GM12873 (cell line): ENCODE results near the gene C1orf210.

Source experiments
- CTCF ChIP-seq: IDR thresholded peaks from 2 replicates; pipeline ENCODE4 v1.5.1; 2012; ENCODE audit warnings: low read depth, mild to moderate bottlenecking, moderate library complexity, low read length, control low read depth; ENCODE audit not compliant: insufficient read depth; ENCODE audit errors: missing control alignments

The C1orf210 gene

GRCh38 chr1:43285269-43285990 lies at the start of gene C1orf210:
C1orf210 (minus strand) TSS chr1:43285581; CDS start chr1:43283270, 2,311 bp downstream.
- TF ChIP-seq CTCF = no peak

DNA sequence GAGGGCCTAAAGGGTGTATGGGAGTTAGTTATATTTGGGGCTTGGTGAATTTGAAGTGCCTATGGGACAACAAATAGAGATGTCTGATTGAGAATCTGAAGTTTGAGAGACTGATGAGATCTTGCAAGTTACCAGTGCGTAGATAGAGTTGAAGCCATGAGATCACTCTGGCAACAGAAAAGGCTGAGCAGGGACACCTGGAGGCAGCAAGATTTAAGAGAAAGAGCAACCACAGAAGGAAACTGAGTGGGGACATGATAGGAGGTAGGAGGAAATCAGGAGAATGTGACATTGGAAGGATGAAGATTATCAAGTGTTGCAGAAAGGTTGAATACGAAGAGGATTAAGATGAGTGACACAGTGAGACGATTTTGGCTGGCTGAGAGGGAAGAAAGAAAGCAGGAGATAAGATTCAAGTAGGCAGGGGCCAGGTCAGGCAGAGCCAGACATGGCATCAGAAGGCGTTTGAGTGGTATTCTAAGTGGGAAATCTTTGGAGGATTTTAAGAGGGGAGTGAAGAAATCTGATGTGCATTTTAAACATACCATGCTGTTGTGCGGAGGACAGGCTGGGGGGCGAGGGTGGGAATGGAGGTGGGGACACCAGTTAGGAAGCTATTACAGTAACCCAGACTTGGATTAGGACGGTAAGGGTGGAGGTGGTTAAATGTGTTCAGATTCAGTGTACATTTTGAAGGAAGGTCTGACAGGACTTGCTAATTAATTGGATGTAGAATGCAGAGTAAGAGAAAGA lies 49.2 kb upstream of the C1orf210 start:
- no peak for TF ChIP-seq CTCF

DNA sequence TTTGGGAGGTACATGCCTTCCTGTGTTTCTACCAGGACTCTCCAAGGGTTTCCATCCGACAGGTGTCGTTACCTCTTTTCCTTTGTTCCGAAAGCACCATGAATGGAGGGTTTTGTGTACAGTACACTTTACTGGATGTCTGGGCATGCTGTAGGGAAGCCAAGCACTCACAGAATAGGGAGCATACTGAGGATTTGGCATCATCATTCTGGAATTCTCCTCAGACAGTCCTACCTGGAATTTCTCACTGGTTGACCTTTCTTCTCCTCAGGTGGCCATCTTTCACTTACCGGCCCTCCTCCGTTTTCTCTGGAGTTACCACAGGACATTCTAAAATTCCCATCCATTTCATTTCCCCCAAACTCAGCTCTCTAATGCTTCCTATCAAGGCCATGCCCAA lies 46.3 kb upstream of the C1orf210 start:
- TF ChIP-seq CTCF = no peak

- no peak for TF ChIP-seq CTCF
Observed at GRCh38 chr1:43329995-43330751, 44.8 kb upstream of the C1orf210 start.

DNA sequence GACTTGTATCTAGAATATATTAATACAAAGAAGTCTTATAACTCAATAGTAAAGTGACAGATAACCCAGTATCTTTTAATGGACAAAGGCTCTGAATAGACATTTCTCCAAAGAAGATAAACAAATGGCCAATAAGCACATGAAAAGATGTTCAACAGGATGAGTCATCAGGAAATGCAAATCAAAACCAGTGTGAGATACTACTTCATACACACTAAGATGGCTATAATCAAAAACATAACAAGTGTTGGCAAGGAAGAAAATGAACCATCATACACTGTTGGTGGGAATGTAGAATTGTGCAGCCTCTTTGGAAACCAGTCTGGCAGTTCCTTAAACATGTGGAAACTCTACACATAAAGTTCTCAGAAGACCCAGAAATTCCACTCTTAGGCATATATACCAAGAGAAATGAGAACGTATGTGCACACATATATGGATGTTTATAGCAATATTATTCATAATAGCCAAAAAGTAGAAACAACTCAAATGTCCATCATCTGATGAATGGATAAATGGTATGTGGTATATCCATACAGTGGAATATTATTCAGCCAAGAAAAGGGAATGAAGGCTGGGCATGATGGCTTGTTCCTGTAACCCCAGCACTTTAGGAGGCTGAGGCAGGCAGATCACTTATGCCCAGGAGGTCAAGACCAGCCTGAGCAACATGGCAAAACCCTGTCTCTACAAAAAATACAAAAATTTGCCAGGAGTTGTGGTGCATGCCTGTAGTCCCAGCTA lies 42.3 kb upstream of the C1orf210 start:
- TF ChIP-seq CTCF = no peak

DNA sequence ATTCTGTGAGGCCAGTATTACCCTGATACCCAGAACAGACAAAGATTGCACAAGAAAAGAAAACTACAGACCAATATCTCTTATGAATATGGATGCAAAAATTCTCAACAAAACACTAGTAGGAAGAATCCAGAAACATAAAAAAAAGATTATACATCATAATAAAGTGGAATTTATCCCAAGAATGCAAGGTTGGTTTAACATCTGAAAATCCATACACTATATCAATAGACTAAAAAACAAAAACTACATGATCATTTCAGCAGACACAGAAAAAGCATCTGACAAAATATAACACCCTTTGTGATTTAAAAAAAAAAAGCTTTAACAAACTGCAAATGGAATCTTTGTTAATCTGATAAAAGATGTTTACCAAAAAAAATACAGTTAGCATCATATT lies 40.0 kb upstream of the C1orf210 start:
- no peak for TF ChIP-seq CTCF
